Stimulated activated CD4-positive, alpha-beta T cell treated with anti-CD3 and anti-CD28 coated beads, Interleukin-2, amount 100 ng/mL, for 48 hours (primary cell): Measurements from ENCODE around the gene SFXN5.

Source experiments
- DNase-seq, 2 donors: peaks; one replicate each; pipeline ENCODE4 v3.0.0-alpha.2; 2020

The SFXN5 gene

GRCh38 chr2:73043276-73043675, 28.2 kb downstream of the SFXN5 start:
- DNase-seq, result no peak

GRCh38 chr2:73037947-73038585, 33.4 kb downstream of the SFXN5 start:
- no peak for DNase-seq

GRCh38 chr2:73036766-73037165, 34.7 kb downstream of the SFXN5 start:
- DNase-seq, result no peak

- no peak for DNase-seq
Measured at GRCh38 chr2:73035899-73036711, 35.4 kb downstream of the SFXN5 start.

GRCh38 chr2:73034661-73035375, 36.7 kb downstream of the SFXN5 start:
- no peak for DNase-seq

GRCh38 chr2:73033766-73034381, 37.6 kb downstream of the SFXN5 start:
- DNase-seq, result no peak

- DNase-seq, result no peak
Measured at GRCh38 chr2:73033142-73033765, 38.3 kb downstream of the SFXN5 start.

- no peak for DNase-seq
Measured at GRCh38 chr2:73032702-73033097, 38.8 kb downstream of the SFXN5 start.

- no peak for DNase-seq
Measured at GRCh38 chr2:73031725-73032701, 39.5 kb downstream of the SFXN5 start.

GRCh38 chr2:73031095-73031678, 40.3 kb downstream of the SFXN5 start:
- DNase-seq, result no peak

- no peak for DNase-seq
Measured at GRCh38 chr2:73028841-73029240, 42.7 kb downstream of the SFXN5 start.

- DNase-seq, result no peak
Measured at GRCh38 chr2:73027340-73027739, 44.2 kb downstream of the SFXN5 start.

- DNase-seq, result no peak
Measured at GRCh38 chr2:73023497-73023896, 48.0 kb downstream of the SFXN5 start.

GRCh38 chr2:73022024-73022568, 49.4 kb downstream of the SFXN5 start:
- DNase-seq, result no peak

- DNase-seq, result no peak
Measured at GRCh38 chr2:73021371-73022010, 50.0 kb downstream of the SFXN5 start.

GRCh38 chr2:73020657-73021370, 50.7 kb downstream of the SFXN5 start:
- DNase-seq, result no peak

GRCh38 chr2:73020306-73020656, 51.2 kb downstream of the SFXN5 start:
- DNase-seq, result no peak

- DNase-seq, result no peak
Measured at GRCh38 chr2:73018188-73018825, 53.2 kb downstream of the SFXN5 start.

GRCh38 chr2:73013936-73014335, 57.6 kb downstream of the SFXN5 start:
- DNase-seq, result no peak
